HL-60 (cell line): Measurements from ENCODE around the gene GRIK2.

ENCODE experiments used
- GABPA ChIP-seq: IDR thresholded peaks from 2 replicates; pipeline ENCODE4 v1.6.1; 2012; ENCODE audit warnings: low read depth
- POLR2AphosphoS5 ChIP-seq: IDR thresholded peaks from 2 replicates; pipeline ENCODE4 v1.6.1; 2012; ENCODE audit warnings: low read depth
- TF ChIP-seq, protein P1 (sequence below): IDR thresholded peaks from one replicate; pipeline ENCODE4 v1.5.1; 2011; ENCODE audit warnings: low read length, control low read depth, inconsistent platforms; ENCODE audit not compliant: insufficient read depth
- TF ChIP-seq, protein P2 (sequence below): IDR thresholded peaks from 2 replicates; pipeline ENCODE4 v1.6.1; 2012; ENCODE audit warnings: low read depth; ENCODE audit not compliant: insufficient replicate concordance

DNA sequence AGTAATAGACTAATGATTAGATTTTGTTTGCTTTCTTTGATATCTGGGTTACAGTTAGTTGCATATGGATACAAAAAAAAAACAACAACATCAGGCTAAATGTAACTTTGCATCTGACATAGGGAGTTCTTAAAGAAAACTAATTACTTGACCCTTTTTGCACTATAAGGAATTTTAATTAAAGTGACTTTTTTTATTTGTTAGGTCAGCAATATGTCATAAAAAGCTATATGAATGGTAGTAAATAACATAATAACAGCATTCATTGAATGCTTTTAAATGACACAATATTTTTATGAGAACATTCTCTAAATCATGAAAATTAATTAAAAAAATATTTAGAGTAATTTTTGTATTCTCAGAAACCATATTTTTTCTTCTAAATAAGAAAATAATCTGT lies 183.6 kb downstream of the GRIK2 start:
- TF ChIP-seq POLR2AphosphoS5 = no peak
- TF ChIP-seq, protein P1, sequence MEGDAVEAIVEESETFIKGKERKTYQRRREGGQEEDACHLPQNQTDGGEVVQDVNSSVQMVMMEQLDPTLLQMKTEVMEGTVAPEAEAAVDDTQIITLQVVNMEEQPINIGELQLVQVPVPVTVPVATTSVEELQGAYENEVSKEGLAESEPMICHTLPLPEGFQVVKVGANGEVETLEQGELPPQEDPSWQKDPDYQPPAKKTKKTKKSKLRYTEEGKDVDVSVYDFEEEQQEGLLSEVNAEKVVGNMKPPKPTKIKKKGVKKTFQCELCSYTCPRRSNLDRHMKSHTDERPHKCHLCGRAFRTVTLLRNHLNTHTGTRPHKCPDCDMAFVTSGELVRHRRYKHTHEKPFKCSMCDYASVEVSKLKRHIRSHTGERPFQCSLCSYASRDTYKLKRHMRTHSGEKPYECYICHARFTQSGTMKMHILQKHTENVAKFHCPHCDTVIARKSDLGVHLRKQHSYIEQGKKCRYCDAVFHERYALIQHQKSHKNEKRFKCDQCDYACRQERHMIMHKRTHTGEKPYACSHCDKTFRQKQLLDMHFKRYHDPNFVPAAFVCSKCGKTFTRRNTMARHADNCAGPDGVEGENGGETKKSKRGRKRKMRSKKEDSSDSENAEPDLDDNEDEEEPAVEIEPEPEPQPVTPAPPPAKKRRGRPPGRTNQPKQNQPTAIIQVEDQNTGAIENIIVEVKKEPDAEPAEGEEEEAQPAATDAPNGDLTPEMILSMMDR = no peak
- TF ChIP-seq, protein P2, sequence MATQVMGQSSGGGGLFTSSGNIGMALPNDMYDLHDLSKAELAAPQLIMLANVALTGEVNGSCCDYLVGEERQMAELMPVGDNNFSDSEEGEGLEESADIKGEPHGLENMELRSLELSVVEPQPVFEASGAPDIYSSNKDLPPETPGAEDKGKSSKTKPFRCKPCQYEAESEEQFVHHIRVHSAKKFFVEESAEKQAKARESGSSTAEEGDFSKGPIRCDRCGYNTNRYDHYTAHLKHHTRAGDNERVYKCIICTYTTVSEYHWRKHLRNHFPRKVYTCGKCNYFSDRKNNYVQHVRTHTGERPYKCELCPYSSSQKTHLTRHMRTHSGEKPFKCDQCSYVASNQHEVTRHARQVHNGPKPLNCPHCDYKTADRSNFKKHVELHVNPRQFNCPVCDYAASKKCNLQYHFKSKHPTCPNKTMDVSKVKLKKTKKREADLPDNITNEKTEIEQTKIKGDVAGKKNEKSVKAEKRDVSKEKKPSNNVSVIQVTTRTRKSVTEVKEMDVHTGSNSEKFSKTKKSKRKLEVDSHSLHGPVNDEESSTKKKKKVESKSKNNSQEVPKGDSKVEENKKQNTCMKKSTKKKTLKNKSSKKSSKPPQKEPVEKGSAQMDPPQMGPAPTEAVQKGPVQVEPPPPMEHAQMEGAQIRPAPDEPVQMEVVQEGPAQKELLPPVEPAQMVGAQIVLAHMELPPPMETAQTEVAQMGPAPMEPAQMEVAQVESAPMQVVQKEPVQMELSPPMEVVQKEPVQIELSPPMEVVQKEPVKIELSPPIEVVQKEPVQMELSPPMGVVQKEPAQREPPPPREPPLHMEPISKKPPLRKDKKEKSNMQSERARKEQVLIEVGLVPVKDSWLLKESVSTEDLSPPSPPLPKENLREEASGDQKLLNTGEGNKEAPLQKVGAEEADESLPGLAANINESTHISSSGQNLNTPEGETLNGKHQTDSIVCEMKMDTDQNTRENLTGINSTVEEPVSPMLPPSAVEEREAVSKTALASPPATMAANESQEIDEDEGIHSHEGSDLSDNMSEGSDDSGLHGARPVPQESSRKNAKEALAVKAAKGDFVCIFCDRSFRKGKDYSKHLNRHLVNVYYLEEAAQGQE = no peak
- TF ChIP-seq GABPA = no peak
